ENCODE data around the gene DAPK1.
A peak's percentile ranks its signal among the peaks of the same experiment; 100 is the strongest.
"Not testable (repeated sequence)": the region's sequence is repeated elsewhere in the genome, so short reads cannot be mapped to it uniquely, and the experiment has no call there.

Gene DAPK1

GRCh38 chr9:87546704-87547103 is 49.0 kb downstream of the DAPK1 start:
- DNase-seq: no peak

GRCh38 chr9:87547671-87548081 is 50.0 kb downstream of the DAPK1 start:
- no peak for DNase-seq

GRCh38 chr9:87548159-87548558 is 50.5 kb downstream of the DAPK1 start:
- no peak for DNase-seq

DNA sequence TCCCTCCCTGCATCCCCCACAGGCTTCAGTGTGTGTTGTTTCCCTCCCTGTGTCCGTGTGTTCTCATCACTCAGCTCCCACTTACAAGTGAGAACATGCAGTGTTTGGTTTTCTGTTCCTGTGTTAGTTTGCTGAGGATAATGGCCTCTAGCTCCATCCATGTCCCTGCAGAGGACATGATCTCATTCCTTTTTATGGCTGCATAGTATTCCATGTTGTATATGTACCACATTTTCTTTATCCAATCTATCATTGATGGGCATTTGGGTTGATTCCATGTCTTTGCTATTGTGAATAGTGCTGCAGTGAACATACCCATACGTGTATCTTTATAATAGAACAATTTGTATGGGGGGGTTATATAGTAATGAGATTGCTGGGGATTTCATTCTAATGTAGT is 51.4 kb downstream of the DAPK1 start:
- DNase-seq: not testable (repeated sequence)

- DNase-seq: no peak
Measured at GRCh38 chr9:87549791-87550190, 52.1 kb downstream of the DAPK1 start.

DNA sequence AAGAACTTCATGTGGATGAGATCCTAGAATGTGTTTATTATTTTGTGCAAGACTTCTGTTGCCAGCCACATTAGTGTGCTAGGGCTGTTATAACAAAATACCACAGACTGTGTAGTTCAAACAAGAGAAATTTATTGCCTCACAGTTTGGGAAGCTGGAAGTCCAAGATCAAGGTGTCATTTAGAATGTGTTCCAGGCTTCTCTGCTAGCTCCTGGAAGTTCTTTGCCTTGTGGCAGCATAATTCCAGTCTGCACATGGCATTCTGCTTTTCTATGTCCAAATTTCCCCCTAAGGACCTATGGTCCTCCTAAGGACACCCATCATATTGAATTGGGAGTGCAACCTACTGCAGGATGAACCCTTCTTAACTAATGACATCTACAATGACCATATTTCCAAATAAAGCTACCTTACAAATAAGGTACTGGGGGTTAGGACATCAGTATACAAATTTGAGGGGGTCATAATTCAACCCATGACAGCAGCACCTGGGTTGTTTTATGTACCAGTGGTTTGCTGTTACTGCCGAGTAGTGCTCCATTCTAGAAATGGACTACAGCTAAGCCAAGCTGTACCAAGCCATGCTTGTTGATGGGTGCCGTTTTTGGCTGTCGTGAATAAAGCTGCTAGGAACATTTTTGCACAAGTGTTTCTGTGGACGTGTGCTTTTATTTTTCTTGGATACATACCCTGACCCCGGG is 52.7 kb downstream of the DAPK1 start:
- no peak for DNase-seq

GRCh38 chr9:87551772-87552217 is 54.1 kb downstream of the DAPK1 start:
- DNase-seq: no peak

DNA sequence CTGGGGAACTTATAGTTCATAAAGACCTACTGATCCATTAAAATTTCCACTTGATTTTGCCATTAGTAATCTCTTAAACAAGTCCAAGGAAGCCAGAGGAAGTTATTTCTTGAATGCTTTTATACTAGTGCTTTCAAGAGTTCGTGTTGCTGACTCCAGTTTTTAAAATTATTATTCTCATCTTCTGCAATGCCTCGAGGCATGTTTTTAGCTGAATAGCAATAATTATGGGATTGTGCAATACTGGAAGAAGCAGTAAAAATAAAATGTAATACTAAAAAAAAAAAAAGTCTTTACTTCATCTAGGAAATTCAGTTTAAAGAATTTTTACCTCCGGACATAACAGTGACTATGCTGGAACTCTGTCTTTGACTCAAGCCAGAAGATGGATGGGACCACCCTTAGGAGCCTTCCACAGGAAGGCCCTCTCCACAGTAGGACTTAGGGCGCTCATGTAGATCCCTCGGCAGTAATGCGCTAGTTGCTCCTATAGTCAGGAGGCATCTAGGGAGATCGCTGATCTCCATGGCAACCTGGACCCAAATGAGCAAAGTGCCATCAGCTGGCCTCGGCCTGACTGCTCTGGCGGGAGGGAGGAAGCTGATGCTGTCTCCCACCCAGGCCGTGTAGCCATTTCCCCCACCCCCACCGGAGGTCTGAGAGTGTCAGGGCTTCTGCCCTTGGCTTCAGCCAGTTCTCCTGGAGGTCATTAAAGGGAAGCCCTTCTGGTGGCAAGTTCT is 56.7 kb downstream of the DAPK1 start:
- DNase-seq: no peak

GRCh38 chr9:87554976-87555375 is 57.3 kb downstream of the DAPK1 start:
- peak; percentile 61 to 73 for DNase-seq

GRCh38 chr9:87556039-87556438 is 58.4 kb downstream of the DAPK1 start:
- DNase-seq: no peak

- DNase-seq: peak; percentile 31 to 32
Measured at GRCh38 chr9:87556821-87557220, 59.2 kb downstream of the DAPK1 start.

- no peak for DNase-seq
Measured at GRCh38 chr9:87557996-87558395, 60.3 kb downstream of the DAPK1 start.

- no peak for DNase-seq
Measured at GRCh38 chr9:87558606-87559190, 61.0 kb downstream of the DAPK1 start.

DNA sequence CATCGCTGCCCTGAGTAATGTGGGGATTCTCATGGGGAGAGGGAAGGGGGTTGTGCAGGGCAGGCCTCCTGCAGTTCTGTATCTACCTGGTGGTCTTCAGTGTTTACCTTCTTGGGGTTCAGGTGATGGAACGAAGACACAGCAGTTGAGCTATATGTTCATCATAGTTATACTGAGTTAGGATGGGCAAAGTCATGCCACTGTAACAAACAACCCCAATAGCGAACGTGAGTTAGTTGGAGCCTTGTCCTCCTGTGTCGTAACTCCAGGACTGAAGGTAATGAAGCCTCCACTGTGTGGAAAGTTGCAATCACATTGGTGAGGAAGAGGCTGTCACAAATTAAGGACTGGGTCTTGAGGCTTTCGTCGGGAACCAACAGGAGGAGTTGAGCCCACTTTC is 64.4 kb downstream of the DAPK1 start:
- no peak for DNase-seq

GRCh38 chr9:87562530-87563170 is 65.0 kb downstream of the DAPK1 start:
- no peak for DNase-seq

DNA sequence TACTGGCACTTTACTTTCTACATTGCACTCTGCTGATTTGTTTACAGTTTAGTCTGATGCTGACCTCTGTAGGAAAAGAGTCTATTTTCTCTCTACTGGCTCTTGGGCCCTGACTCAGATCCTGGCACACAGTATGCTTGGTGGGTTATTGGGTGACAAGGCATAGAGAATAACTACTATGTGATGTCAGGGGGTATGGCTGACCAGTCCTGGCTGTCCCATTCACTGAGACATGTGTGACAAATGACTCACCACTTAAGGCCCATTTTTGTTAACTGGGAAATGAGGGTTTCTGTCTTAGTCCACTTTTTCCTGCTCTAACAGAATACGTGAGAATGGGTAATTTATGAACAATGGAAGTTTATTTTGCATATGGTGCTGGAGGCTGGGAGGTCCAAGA is 66.4 kb downstream of the DAPK1 start:
- no peak for DNase-seq

DNA sequence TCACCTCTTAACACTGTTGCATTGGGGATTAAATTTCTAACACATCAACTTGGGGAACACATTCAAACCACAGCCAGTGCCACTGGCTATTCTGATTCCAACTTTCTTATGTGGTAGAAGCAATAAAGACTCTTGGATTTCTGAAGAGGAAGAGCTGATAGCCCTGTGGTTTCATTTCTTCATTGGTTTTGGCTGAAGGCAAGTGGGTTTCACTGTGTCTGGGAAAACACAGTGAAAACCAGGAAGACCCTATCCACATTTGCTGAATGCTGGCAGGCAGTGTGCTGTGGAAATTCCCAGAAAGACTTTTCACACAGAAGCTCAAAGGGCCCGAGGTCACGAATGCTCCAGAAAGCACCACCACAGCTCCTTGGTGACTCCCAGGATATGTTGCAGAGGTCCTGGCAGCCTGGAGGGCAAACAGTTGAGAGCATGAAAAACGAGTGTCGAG is 67.1 kb downstream of the DAPK1 start:
- DNase-seq: no peak

- DNase-seq: no peak
Measured at GRCh38 chr9:87567001-87567400, 69.3 kb downstream of the DAPK1 start.

DNA sequence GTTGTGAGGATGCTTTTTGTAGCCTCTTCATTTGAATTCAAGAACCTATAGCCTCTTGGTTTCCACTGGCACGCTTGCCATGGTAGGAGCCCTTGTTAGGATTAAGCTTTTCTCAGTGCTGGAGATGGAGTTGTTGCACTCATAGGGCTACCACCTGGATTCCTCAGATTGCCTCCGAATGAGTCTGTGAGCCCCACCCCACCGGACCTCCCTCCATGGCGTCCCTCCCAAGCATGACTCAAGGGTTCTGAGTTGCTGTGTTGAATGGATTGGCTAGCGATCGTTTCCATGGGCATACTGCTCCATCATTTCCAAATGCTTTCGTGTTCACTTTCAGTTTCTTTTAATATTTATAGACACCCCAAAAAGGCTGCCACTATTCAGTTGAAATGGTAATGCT is 69.9 kb downstream of the DAPK1 start:
- DNase-seq: no peak

- DNase-seq: no peak
Measured at GRCh38 chr9:87567983-87568382, 70.3 kb downstream of the DAPK1 start.

GRCh38 chr9:87568401-87568800 is 70.7 kb downstream of the DAPK1 start:
- no peak for DNase-seq

DNA sequence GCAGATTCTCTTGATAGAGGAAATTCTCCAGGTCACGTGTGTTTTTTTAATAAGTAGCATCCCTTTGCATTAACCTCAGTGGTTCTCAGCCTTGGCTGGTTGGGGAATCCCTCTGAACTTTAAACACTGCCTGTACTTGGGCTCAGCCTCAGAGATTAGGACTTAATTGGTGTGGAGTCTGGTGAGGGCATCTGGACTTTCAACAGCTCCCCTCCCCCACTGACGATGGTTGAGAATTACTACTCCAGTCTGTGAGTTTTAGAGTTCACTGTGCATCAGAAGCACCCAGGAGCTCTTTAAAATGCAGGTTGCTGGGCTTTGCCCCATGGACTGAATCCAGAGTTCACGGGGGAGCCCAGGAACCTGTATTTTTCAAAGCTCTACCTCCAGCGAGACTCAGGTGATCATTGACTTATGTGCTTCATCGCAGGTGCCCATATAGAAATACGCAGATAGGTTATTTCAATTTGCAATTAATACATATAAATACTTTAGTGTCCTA is 71.4 kb downstream of the DAPK1 start:
- no peak for DNase-seq

GRCh38 chr9:87569518-87569917 is 71.9 kb downstream of the DAPK1 start:
- DNase-seq: no peak
